GM06990 (cell line): ENCODE results near the gene USP10.

Experiments used
- DNase-seq: peaks from one replicate; pipeline ENCODE4 v3.0.0-alpha.2; 2011; ENCODE audit not compliant: insufficient read length; ENCODE audit errors: extremely low read depth
- H3K27me3 ChIP-seq: replicated peaks from 2 replicates; pipeline ENCODE4 v1.6.0; 2011; ENCODE audit warnings: low read length; ENCODE audit not compliant: control insufficient read depth, insufficient read depth
- H3K36me3 ChIP-seq: 2 replicates; pipeline ENCODE4 v1.5.1; 2011; ENCODE audit warnings: low read length; ENCODE audit not compliant: control insufficient read depth, insufficient read depth
- H3K4me3 ChIP-seq: replicated peaks from 2 replicates; pipeline ENCODE4 v1.5.1; 2011; ENCODE audit warnings: low read depth, mild to moderate bottlenecking, control low read depth, low read length
- TF ChIP-seq, protein P1 (sequence below): IDR thresholded peaks from 2 replicates; pipeline ENCODE4 v1.5.1; 2011; ENCODE audit warnings: low read length, control low read depth, mild to moderate bottlenecking, inconsistent platforms; ENCODE audit not compliant: insufficient read depth, poor library complexity, severe bottlenecking

The USP10 gene

GRCh38 chr16:84656649-84657048 is 43.2 kb upstream of the USP10 start:
- H3K36me3 ChIP-seq, result peaks cover 41% of the 10 kb centered on the region
- DNase-seq, result no peak
- no peaks in the 10 kb centered on the region for H3K27me3 ChIP-seq
- no peak overlapping the region for H3K4me3 ChIP-seq
- TF ChIP-seq, protein P1, sequence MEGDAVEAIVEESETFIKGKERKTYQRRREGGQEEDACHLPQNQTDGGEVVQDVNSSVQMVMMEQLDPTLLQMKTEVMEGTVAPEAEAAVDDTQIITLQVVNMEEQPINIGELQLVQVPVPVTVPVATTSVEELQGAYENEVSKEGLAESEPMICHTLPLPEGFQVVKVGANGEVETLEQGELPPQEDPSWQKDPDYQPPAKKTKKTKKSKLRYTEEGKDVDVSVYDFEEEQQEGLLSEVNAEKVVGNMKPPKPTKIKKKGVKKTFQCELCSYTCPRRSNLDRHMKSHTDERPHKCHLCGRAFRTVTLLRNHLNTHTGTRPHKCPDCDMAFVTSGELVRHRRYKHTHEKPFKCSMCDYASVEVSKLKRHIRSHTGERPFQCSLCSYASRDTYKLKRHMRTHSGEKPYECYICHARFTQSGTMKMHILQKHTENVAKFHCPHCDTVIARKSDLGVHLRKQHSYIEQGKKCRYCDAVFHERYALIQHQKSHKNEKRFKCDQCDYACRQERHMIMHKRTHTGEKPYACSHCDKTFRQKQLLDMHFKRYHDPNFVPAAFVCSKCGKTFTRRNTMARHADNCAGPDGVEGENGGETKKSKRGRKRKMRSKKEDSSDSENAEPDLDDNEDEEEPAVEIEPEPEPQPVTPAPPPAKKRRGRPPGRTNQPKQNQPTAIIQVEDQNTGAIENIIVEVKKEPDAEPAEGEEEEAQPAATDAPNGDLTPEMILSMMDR, result no peak

DNA sequence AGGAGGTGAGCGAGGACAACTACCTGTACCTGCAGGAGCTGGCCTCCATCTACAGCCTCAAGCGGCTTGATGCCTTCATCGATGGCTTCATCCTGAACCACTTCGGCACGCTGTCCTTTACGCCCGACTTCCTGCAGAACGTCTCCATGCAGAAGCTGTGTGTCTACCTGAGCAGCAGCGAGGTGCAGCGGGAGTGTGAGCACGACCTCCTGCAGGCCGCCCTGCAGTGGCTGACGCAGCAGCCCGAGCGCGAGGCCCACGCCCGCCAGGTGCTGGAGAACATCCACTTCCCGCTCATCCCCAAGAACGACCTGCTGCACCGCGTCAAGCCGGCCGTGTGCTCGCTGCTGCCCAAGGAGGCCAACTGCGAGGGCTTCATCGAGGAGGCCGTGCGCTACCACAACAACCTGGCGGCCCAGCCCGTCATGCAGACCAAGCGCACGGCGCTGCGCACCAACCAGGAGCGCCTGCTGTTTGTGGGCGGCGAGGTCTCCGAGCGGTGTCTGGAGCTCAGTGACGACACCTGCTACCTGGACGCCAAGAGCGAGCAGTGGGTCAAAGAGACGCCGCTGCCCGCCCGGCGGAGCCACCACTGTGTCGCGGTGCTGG is 42.5 kb upstream of the USP10 start:
- Histone ChIP-seq H3K36me3 (peaks cover 44% of the 10 kb centered on the region), H3K27me3 (no peaks in the 10 kb centered on the region), H3K4me3 (no peak overlapping the region)
- DNase-seq, result no peak
- TF ChIP-seq, protein P1, result no peak

- Histone ChIP-seq H3K36me3 (peaks cover 46% of the 10 kb centered on the region), H3K4me3 (no peak overlapping the region), H3K27me3 (no peaks in the 10 kb centered on the region)
- TF ChIP-seq, protein P1, result no peak
- DNase-seq, result no peak
Measured at GRCh38 chr16:84658690-84659089, 41.1 kb upstream of the USP10 start.

DNA sequence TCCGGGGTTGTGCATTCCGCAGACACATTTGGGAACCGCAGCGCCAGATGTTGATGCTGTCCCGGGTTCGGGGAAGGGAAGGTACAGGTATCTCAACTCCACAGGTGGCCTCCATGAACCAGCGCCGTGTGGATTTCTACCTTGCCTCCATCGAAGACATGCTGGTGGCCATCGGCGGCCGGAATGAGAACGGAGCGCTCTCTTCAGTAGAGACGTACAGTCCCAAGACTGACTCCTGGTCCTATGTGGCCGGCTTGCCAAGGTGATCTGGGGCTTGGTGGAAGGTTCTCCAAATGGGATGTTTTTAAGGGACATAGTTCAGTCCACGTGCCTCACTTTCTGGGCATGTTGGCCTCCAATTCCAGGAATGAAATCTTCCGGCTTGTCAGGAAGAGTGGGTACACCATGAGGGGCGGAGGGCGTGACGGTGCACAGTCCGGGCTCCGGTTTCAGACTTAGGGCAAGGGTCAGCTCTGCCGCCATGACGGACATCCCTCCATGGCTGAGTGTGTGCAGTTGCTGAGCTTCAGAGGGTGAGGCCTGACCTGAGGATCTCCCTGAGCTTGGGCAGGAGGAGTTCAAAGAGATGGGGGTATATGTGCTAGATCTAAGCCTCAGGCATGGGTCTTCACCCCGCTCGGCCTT is 40.0 kb upstream of the USP10 start:
- TF ChIP-seq, protein P1, result no peak
- H3K4me3 ChIP-seq, result no peak overlapping the region
- no peaks in the 10 kb centered on the region for H3K27me3 ChIP-seq
- H3K36me3 ChIP-seq, result peaks cover 43% of the 10 kb centered on the region
- DNase-seq, result no peak

- Histone ChIP-seq H3K36me3 (peaks cover 46% of the 10 kb centered on the region), H3K27me3 (no peaks in the 10 kb centered on the region), H3K4me3 (no peak overlapping the region)
- TF ChIP-seq, protein P1, result no peak
- DNase-seq, result no peak
Measured at GRCh38 chr16:84660973-84661372, 38.8 kb upstream of the USP10 start.
